ENCODE results near the gene ALDH9A1. TPM values are rescaled to one million over a fixed set of nuclear protein-coding genes. Genes with fewer than 3 reads are reported as not detected.

The ALDH9A1 gene
- total and polyA plus RNA-seq, 12 donors: 36.0 to 269 (median 170) TPM

DNA sequence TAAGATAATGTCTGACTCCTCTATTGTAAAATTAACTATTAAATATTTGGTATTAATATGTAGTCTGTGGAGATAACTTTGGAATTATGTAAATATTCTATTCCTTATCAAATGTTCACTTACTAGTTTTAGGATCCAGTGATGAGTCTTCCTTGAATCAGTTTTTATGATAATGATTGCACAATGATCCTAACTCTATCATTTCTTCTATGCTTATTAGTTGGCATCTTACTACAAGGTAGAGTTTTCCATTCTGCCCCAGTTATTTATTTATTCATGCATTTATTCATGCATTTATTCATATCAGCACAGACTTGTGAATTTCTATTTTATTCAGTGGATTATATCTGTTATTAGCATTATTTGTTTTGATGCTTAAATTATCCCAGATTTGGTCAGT is 74.7 kb downstream of the ALDH9A1 start:
- TF ChIP-seq, protein P1, sequence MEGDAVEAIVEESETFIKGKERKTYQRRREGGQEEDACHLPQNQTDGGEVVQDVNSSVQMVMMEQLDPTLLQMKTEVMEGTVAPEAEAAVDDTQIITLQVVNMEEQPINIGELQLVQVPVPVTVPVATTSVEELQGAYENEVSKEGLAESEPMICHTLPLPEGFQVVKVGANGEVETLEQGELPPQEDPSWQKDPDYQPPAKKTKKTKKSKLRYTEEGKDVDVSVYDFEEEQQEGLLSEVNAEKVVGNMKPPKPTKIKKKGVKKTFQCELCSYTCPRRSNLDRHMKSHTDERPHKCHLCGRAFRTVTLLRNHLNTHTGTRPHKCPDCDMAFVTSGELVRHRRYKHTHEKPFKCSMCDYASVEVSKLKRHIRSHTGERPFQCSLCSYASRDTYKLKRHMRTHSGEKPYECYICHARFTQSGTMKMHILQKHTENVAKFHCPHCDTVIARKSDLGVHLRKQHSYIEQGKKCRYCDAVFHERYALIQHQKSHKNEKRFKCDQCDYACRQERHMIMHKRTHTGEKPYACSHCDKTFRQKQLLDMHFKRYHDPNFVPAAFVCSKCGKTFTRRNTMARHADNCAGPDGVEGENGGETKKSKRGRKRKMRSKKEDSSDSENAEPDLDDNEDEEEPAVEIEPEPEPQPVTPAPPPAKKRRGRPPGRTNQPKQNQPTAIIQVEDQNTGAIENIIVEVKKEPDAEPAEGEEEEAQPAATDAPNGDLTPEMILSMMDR (IDR thresholded peaks at IDR 0.05): no peak
- no peak for TF ChIP-seq POLR2A (IDR thresholded peaks at IDR 0.05)

DNA sequence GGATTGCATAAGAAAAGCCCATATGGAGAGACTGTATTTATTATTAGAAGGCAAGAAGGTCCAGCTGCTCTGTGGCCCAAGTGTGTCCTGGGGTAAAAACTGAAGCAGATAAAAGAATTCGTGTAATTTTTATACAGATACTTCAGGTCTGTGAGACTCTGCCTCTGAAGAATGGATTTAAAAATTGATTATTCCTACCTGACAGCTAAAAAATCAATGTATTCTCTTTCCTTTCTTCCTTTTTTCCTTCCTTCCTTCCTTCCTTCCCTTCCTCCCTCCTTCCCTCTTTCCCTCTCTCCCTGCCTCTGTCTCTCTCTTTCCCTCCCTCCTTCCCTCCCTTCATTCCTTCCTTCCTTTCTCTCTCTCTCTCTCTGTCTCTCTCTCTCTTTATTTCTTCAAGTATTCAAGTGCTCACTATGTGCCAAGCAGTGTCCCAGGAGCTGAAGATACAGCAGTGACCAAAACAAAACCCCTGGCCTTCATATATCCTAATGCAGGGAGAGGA is 78.7 kb downstream of the ALDH9A1 start:
- no peaks in the 10 kb centered on the region for H3K4me1 ChIP-seq (replicated peaks in 1 of 2)
- H3K9me3 ChIP-seq (replicated peaks in 1 of 3): no peaks in the 10 kb centered on the region
- intact Hi-C loops (cut with DNase I): no loop called here
- TF ChIP-seq, protein P1 (IDR thresholded peaks at IDR 0.05): no peak
- no peak for TF ChIP-seq POLR2A (IDR thresholded peaks at IDR 0.05)
- DNase-seq: no peak
- no peaks in the 10 kb centered on the region for H3K36me3 ChIP-seq (replicated peaks in 1 of 2)
- 54 to 81% (median 76%) methylated on average over 1 of the region's 1 CpG for WGBS, 4 donors
- no peaks in the 10 kb centered on the region for H3K27me3 ChIP-seq
- no peak overlapping the region for H3K4me3 ChIP-seq
- H3K27ac ChIP-seq: no peak overlapping the region

More for the DNA sequence above, 74.7 kb downstream of the ALDH9A1 start:
- H3K27ac ChIP-seq: no peak overlapping the region
- DNase-seq: no peak
- no peaks in the 10 kb centered on the region for H3K27me3 ChIP-seq
- no peaks in the 10 kb centered on the region for H3K36me3 ChIP-seq (replicated peaks in 1 of 2)
- no peaks in the 10 kb centered on the region for H3K9me3 ChIP-seq (replicated peaks in 1 of 3)
- no peak overlapping the region for H3K4me3 ChIP-seq
- intact Hi-C loops (cut with DNase I): no loop called here
- no peaks in the 10 kb centered on the region for H3K4me1 ChIP-seq (replicated peaks in 1 of 2)

DNA sequence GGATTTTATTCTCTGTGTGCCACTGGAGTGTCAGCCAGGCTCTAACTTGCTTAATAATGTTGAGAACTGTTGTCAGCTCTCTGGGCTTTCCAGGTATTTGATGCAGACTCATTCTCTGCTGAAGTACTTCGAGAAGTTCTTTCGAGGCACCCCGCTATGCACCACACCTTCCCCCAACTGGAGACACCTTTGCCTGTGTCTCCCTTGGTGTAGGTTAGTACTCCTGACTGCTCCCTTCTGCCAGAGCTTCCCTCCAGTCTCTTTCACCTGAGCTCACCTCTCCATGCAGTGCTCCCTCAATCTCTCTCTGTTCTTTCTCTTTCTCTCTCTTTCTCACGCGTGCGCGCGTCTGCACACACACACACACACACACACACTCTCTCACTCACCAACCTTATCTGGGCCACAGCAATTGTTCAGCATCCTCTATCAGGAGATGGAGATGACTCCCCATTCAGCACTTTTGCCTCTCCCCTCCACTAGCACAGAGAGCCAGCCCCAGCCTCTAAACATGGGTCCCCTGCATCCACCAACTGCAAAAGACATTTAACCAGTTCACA is 81.3 kb downstream of the ALDH9A1 start:
- 78 to 89% (median 86%) methylated on average over 8 of the region's 8 CpGs for WGBS, 4 donors
- H3K9me3 ChIP-seq (replicated peaks in 1 of 3): no peaks in the 10 kb centered on the region
- no peak overlapping the region for H3K27ac ChIP-seq
- no peak for DNase-seq
- H3K36me3 ChIP-seq (replicated peaks in 1 of 2): no peaks in the 10 kb centered on the region
- no peaks in the 10 kb centered on the region for H3K27me3 ChIP-seq
- H3K4me3 ChIP-seq: no peak overlapping the region
- TF ChIP-seq POLR2A (IDR thresholded peaks at IDR 0.05): no peak
- TF ChIP-seq, protein P1 (IDR thresholded peaks at IDR 0.05): no peak
- H3K4me1 ChIP-seq (replicated peaks in 1 of 2): no peaks in the 10 kb centered on the region
- intact Hi-C loops (cut with DNase I): no loop called here

DNA sequence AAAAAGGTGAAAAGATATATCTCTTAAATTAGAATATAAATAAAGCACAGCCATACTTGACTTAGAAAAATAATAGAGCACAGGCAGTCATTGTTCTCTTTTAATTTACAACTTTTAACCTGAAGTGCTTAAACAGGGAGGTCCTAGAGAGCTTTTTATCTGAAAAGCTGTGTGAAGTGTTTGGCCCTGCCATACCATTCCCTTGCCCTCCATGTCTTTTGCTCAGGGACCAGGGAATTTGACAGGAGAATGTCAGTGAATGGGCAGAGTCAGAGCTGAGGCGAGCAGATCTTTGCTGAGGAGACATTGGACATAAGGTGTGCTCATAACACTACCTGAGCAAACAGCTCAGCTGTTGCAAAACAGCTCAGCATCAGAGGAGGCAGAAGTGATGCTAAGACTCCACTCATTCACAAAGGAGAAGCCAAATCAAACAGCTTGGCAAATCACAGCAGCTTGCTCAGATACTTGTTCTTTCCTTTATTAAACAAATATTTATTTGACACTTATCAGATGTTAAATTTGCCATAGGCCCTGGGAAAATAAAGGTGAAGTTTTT is 82.2 kb downstream of the ALDH9A1 start:
- WGBS, 4 donors: 69 to 78% (median 72%) methylated on average over 1 of the region's 1 CpG
- DNase-seq: no peak
- Histone ChIP-seq H3K36me3 (replicated peaks in 1 of 2) (no peaks in the 10 kb centered on the region), H3K27ac (no peak overlapping the region), H3K4me3 (no peak overlapping the region), H3K4me1 (replicated peaks in 1 of 2) (no peaks in the 10 kb centered on the region), H3K9me3 (replicated peaks in 1 of 3) (no peaks in the 10 kb centered on the region), H3K27me3 (no peaks in the 10 kb centered on the region)
- TF ChIP-seq POLR2A (IDR thresholded peaks at IDR 0.05): no peak
- TF ChIP-seq, protein P1 (IDR thresholded peaks at IDR 0.05): no peak
- intact Hi-C loops (cut with DNase I): no loop called here

Other genes with a start within 250 kb of the ALDH9A1 start
- not detected for gene LRRC52, start 154.6 kb downstream of the ALDH9A1 start, total RNA-seq
- gene LRRC52, start 154.6 kb downstream of the ALDH9A1 start, polyA plus RNA-seq: not detected
- gene MGST3, start 67.3 kb downstream of the ALDH9A1 start, total RNA-seq: 100 to 1,000 TPM; 193 to 441 (median 254) TPM
- gene MGST3, start 67.3 kb downstream of the ALDH9A1 start, polyA plus RNA-seq: 100 to 1,000 TPM; 287 to 434 (median 289) TPM
- gene TMCO1, start 70.3 kb upstream of the ALDH9A1 start, total RNA-seq: 100 to 1,000 TPM in 6 of 9 donors, 10 to 100 TPM in 3; 60.0 to 218 (median 131) TPM
- 100 to 1,000 TPM in 1 of 3 donors, 10 to 100 TPM in 2; 33.4 to 280 (median 44.9) TPM for gene TMCO1, start 70.3 kb upstream of the ALDH9A1 start, polyA plus RNA-seq
- 10 to 100 TPM in 8 of 9 donors, 1 to 10 TPM in 1; 5.4 to 22.7 (median 14.3) TPM for gene UCK2, start 129.1 kb upstream of the ALDH9A1 start, total RNA-seq
- gene UCK2, start 129.1 kb upstream of the ALDH9A1 start, polyA plus RNA-seq: 10 to 100 TPM; 11.9 to 19.1 (median 13.1) TPM

All from adrenal gland (tissue), 12 donors.